HEK293 (cell line): ENCODE data around the gene LACTBL1.
"Not testable (repeated sequence)": the region's sequence is repeated elsewhere in the genome, so short reads cannot be mapped to it uniquely, and the experiment has no call there.

ENCODE experiments used
- CTCF ChIA-PET: fragments of 350-600 bp; formaldehyde crosslinking; extraction: SDS; loops from one replicate; lab custom pipeline; 2021; ENCODE audit warnings: antibody characterized with exemption; lab: Yijun Ruan, JAX
- POLR2A ChIA-PET: fragments of 300-600 bp; formaldehyde crosslinking; extraction: SDS; loops from one replicate; lab custom pipeline; 2020; ENCODE audit warnings: antibody characterized with exemption, inconsistent platforms; lab: Yijun Ruan, JAX
- H3K27ac ChIP-seq: fragments of 200-500 bp; sonication (Bioruptor generic); 2 replicates; pipeline ENCODE4 v1.5.1; 2014; ENCODE audit warnings: low read depth, low read length, control low read depth, inconsistent platforms; ENCODE audit errors: extremely low read depth
- H3K36me3 ChIP-seq, 2 experiments: fragments of 200-500 bp in 1 of 2; sonication (Bioruptor generic) in 1 of 2; 1 replicate in 1 of 2; 2 replicates in 1 of 2; pipeline ENCODE4 v1.5.1; 2014 to 2017; ENCODE audit warnings: inconsistent platforms in 2 of 2, low read length in 2 of 2; ENCODE audit not compliant: control insufficient read depth in 2 of 2, insufficient read depth in 1 of 2
- H3K4me1 ChIP-seq: fragments of 200-500 bp; sonication (Bioruptor generic); 2 replicates; pipeline ENCODE4 v1.5.1; 2014; ENCODE audit warnings: mild to moderate bottlenecking, low read length, inconsistent platforms; ENCODE audit not compliant: control insufficient read depth, insufficient read depth
- H3K4me3 ChIP-seq: 2 replicates; pipeline ENCODE4 v1.5.1; 2011; ENCODE audit warnings: low read depth, mild to moderate bottlenecking, control low read depth, low read length, moderate library complexity
- H3K9me3 ChIP-seq: fragments of 200-500 bp; sonication (Bioruptor generic); 2 replicates; pipeline ENCODE4 v1.5.1; 2014; ENCODE audit warnings: low read depth, low read length, inconsistent platforms; ENCODE audit not compliant: control insufficient read depth, insufficient read depth
- GLI4 ChIP-seq: fragments of 450-650 bp; formaldehyde crosslinking; IDR thresholded peaks from 2 replicates; pipeline ENCODE4 v1.5.1; 2016; ENCODE audit warnings: missing biosample characterization, missing genetic modification characterization
- KLF1 ChIP-seq: fragments of 450-650 bp; formaldehyde crosslinking; IDR thresholded peaks from 2 replicates; pipeline ENCODE4 v1.5.1; 2016; ENCODE audit warnings: missing biosample characterization, missing genetic modification characterization
- REST ChIP-seq: fragments of 450-650 bp; formaldehyde crosslinking; IDR thresholded peaks from 2 replicates; pipeline ENCODE4 v1.5.1; 2016; ENCODE audit warnings: missing biosample characterization, missing genetic modification characterization
- YY1 ChIP-seq: fragments of 450-650 bp; formaldehyde crosslinking; IDR thresholded peaks from 2 replicates; pipeline ENCODE4 v1.5.1; 2018; ENCODE audit warnings: missing biosample characterization, missing genetic modification characterization
- ZBTB11 ChIP-seq: fragments of 450-650 bp; formaldehyde crosslinking; conservative IDR thresholded peaks from 2 replicates; pipeline ENCODE4 v1.5.1; 2016; ENCODE audit warnings: low read depth, missing biosample characterization, missing genetic modification characterization
- ZNF18 ChIP-seq: fragments of 450-650 bp; formaldehyde crosslinking; IDR thresholded peaks from 2 replicates; pipeline ENCODE4 v1.5.1; 2016; ENCODE audit warnings: missing biosample characterization, missing genetic modification characterization
- ZNF324 ChIP-seq: fragments of 450-650 bp; formaldehyde crosslinking; IDR thresholded peaks from 2 replicates; pipeline ENCODE4 v1.5.1; 2016; ENCODE audit warnings: missing biosample characterization, missing genetic modification characterization
- ZNF501 ChIP-seq: fragments of 450-650 bp; formaldehyde crosslinking; IDR thresholded peaks from 2 replicates; pipeline ENCODE4 v1.5.1; 2016; ENCODE audit warnings: missing biosample characterization, missing genetic modification characterization
- ZNF510 ChIP-seq: fragments of 450-650 bp; formaldehyde crosslinking; IDR thresholded peaks from 2 replicates; pipeline ENCODE4 v1.5.1; 2018; ENCODE audit warnings: mild to moderate bottlenecking, missing genetic modification characterization, missing biosample characterization; ENCODE audit not compliant: insufficient replicate concordance
- ZNF600 ChIP-seq: fragments of 450-650 bp; formaldehyde crosslinking; IDR thresholded peaks from 2 replicates; pipeline ENCODE4 v1.5.1; 2016; ENCODE audit warnings: missing biosample characterization, missing genetic modification characterization
- TF ChIP-seq, protein P1 (sequence below): fragments of 450-650 bp; formaldehyde crosslinking; conservative IDR thresholded peaks from 2 replicates; pipeline ENCODE4 v1.5.1; 2016; ENCODE audit warnings: low read depth, missing biosample characterization, missing genetic modification characterization
- TF ChIP-seq, protein P2 (sequence below): fragments of 450-650 bp; formaldehyde crosslinking; IDR thresholded peaks from 2 replicates; pipeline ENCODE4 v1.5.1; 2016; ENCODE audit warnings: missing biosample characterization, missing genetic modification characterization, low read depth

The LACTBL1 gene

DNA sequence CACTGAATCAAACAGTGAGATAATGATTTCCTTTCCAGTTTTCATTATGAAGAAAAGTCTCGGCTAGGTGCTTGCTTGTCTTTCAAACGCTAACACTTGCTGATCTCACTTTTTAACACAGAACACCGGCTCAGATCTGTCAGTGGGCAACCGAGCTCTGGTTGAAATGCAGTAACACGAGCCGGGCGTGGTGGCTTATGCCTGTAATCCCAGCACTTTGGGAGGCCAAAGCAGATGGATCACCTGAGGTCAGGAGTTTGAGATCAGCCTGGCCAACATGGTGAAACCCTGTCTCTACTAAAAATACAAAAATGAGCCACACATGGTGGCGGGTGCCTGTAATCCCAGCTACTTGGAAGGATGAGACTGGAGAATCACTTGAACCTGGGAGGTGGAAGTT lies 37.4 kb upstream of the LACTBL1 start:
- CTCF ChIA-PET, POLR2A ChIA-PET: not testable (repeated sequence)
- peak; percentile 36; the same call in 1 of the 2 replicates for TF ChIP-seq KLF1 (tag by site-specific recombination)

GRCh38 chr1:23008901-23009300 lies 36.2 kb upstream of the LACTBL1 start:
- TF ChIP-seq GLI4 (tag by site-specific recombination): no peak
- no peak for TF ChIP-seq ZNF18
- TF ChIP-seq ZBTB11 (tag by site-specific recombination): no peak
- no peak for TF ChIP-seq REST (tag by site-specific recombination)
- no peak for TF ChIP-seq ZNF510 (tag by site-specific recombination)
- TF ChIP-seq, protein P1, sequence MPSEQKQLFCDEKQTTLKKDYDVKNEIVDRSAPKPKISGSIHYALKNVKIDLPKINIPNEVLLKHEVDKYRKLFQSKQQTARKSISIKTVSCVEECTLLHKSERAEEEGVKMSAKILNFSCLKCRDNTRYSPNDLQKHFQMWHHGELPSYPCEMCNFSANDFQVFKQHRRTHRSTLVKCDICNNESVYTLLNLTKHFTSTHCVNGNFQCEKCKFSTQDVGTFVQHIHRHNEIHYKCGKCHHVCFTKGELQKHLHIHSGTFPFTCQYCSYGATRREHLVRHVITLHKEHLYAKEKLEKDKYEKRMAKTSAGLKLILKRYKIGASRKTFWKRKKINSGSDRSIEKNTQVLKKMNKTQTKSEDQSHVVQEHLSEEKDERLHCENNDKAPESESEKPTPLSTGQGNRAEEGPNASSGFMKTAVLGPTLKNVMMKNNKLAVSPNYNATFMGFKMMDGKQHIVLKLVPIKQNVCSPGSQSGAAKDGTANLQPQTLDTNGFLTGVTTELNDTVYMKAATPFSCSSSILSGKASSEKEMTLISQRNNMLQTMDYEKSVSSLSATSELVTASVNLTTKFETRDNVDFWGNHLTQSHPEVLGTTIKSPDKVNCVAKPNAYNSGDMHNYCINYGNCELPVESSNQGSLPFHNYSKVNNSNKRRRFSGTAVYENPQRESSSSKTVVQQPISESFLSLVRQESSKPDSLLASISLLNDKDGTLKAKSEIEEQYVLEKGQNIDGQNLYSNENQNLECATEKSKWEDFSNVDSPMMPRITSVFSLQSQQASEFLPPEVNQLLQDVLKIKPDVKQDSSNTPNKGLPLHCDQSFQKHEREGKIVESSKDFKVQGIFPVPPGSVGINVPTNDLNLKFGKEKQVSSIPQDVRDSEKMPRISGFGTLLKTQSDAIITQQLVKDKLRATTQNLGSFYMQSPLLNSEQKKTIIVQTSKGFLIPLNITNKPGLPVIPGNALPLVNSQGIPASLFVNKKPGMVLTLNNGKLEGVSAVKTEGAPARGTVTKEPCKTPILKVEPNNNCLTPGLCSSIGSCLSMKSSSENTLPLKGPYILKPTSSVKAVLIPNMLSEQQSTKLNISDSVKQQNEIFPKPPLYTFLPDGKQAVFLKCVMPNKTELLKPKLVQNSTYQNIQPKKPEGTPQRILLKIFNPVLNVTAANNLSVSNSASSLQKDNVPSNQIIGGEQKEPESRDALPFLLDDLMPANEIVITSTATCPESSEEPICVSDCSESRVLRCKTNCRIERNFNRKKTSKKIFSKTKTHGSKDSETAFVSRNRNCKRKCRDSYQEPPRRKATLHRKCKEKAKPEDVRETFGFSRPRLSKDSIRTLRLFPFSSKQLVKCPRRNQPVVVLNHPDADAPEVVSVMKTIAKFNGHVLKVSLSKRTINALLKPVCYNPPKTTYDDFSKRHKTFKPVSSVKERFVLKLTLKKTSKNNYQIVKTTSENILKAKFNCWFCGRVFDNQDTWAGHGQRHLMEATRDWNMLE: no peak
- TF ChIP-seq, protein P2, sequence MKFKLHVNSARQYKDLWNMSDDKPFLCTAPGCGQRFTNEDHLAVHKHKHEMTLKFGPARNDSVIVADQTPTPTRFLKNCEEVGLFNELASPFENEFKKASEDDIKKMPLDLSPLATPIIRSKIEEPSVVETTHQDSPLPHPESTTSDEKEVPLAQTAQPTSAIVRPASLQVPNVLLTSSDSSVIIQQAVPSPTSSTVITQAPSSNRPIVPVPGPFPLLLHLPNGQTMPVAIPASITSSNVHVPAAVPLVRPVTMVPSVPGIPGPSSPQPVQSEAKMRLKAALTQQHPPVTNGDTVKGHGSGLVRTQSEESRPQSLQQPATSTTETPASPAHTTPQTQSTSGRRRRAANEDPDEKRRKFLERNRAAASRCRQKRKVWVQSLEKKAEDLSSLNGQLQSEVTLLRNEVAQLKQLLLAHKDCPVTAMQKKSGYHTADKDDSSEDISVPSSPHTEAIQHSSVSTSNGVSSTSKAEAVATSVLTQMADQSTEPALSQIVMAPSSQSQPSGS (tag by site-specific recombination): no peak
- TF ChIP-seq ZNF324: no peak
- TF ChIP-seq YY1: no peak
- no peak for TF ChIP-seq ZNF501 (tag by site-specific recombination)
- no peak for TF ChIP-seq ZNF600 (tag by site-specific recombination)
- no peaks in the 10 kb centered on the region for H3K4me1 ChIP-seq
- CTCF ChIA-PET: no interaction called here
- no peak overlapping the region for H3K4me3 ChIP-seq
- POLR2A ChIA-PET: no interaction called here
- H3K9me3 ChIP-seq: no peaks in the 10 kb centered on the region
- no peak overlapping the region for H3K27ac ChIP-seq
- H3K36me3 ChIP-seq: no peaks in the 10 kb centered on the region

More for the DNA sequence above, 37.4 kb upstream of the LACTBL1 start:
- H3K4me3 ChIP-seq, H3K36me3 ChIP-seq, H3K9me3 ChIP-seq, H3K27ac ChIP-seq, H3K4me1 ChIP-seq: not testable (repeated sequence)
